HG03460 (cell line): ENCODE results near the gene SFPQ.
"Not testable (repeated sequence)": the region's sequence is repeated elsewhere in the genome, so short reads cannot be mapped to it uniquely, and the experiment has no call there.

Experiments used
- ATAC-seq: cut with Tn5 transposase; IDR thresholded peaks from one replicate; pipeline ENCODE4 v1.9.1; 2021; ENCODE audit not compliant: unreplicated experiment

SFPQ gene

GRCh38 chr1:35143737-35144508 lies 49.0 kb downstream of the SFPQ start:
- no peak for ATAC-seq

- ATAC-seq: not testable (repeated sequence)
These were observed 50.2 kb downstream of the SFPQ start for GRCh38 chr1:35142728-35143127.

GRCh38 chr1:35142294-35142693 lies 50.7 kb downstream of the SFPQ start:
- not testable (repeated sequence) for ATAC-seq

- not testable (repeated sequence) for ATAC-seq
These were observed 55.4 kb downstream of the SFPQ start for GRCh38 chr1:35137590-35137989.

GRCh38 chr1:35136780-35137179 lies 56.2 kb downstream of the SFPQ start:
- ATAC-seq: no peak
